Adrenal gland (tissue), 12 donors: ENCODE measurements around the gene PITX1. TPM values are rescaled to one million over a fixed set of nuclear protein-coding genes. Genes with fewer than 3 reads are reported as not detected.

Experiments
- DNase-seq, 7 donors: peaks; one replicate each; pipeline ENCODE4 v3.0.0-alpha.2; 2019 to 2020
- H3K27ac ChIP-seq, 5 donors: fragments of 200-600 bp; sonication (generic) in 4 of 5; 1 replicate in 3 of 5; 2 replicates in 2 of 5; pipeline versions ENCODE4 v1.5.1 to v1.8.0; 2016 to 2020; ENCODE audit warnings: mild to moderate bottlenecking in 1 of 5
- H3K27me3 ChIP-seq: fragments of 200-600 bp; 2 replicates; pipeline ENCODE4 v1.8.0; 2021
- H3K36me3 ChIP-seq, 2 donors: fragments of 200-600 bp; replicated peaks in 1 of 2; 1 replicate in 1 of 2; 2 replicates in 1 of 2; pipeline versions ENCODE4 v1.5.1 to v1.8.0; 2018 to 2022
- H3K4me1 ChIP-seq, 2 donors: fragments of 200-600 bp; replicated peaks in 1 of 2; 1 replicate in 1 of 2; 2 replicates in 1 of 2; pipeline versions ENCODE4 v1.5.1 to v1.8.0; 2018 to 2021
- H3K4me3 ChIP-seq, 4 donors: fragments of 200-600 bp; sonication (generic) in 3 of 4; one replicate each; pipeline ENCODE4 v1.5.1; 2016 to 2018
- H3K9me3 ChIP-seq, 3 donors: fragments of 200-600 bp; sonication (generic) in 1 of 3; replicated peaks in 1 of 3; 1 replicate in 2 of 3; 2 replicates in 1 of 3; pipeline versions ENCODE4 v1.5.1 to v1.8.0; 2016 to 2021
- CTCF ChIP-seq, 6 experiments: fragments of 450-650 bp in 4 of 6; fragments of 200-600 bp in 2 of 6; sonication (generic) in 1 of 6; IDR thresholded peaks; 1 replicate in 5 of 6; 2 replicates in 1 of 6; pipeline versions ENCODE4 v1.5.1 to v1.8.0; 2016 to 2021; ENCODE audit warnings: antibody characterized with exemption in 6 of 6, mild to moderate bottlenecking in 2 of 6, moderate library complexity in 1 of 6
- POLR2A ChIP-seq, 2 donors: fragments of 450-650 bp; IDR thresholded peaks; one replicate each; pipeline ENCODE4 v1.6.1; 2017; ENCODE audit warnings: antibody characterized with exemption in 2 of 2, mild to moderate bottlenecking in 2 of 2, moderate library complexity in 1 of 2
- WGBS, 4 donors: extraction: QIAGEN DNeasy Blood & Tissue Kit in 2 of 4; methylation state at CpG; one replicate each; pipeline versions ENCODE4 v1.1.5 to v1.1.7; 2013 to 2017; 5-methylcytosine and 5-hydroxymethylcytosine counted together
- intact Hi-C, 2 donors: fragments of 100-400 bp; cut with DNase I; formaldehyde crosslinking; loops; one replicate each; pipeline versions ENCODE4 v1.14.1 to v1.15.0; 2022 to 2023
- polyA plus RNA-seq, 3 donors: library from polyadenylated mRNA; stranded (reverse); fragments of 200-250 nt in 2 of 3; fragments of 350-450 nt in 1 of 3; fragmentation: Illumina TruSeq in 1 of 3; extraction: RNeasy Lipid Tissue Mini Kit (QIAGEN cat#74804) in 1 of 3; gene quantifications; one replicate each; pipeline ENCODE4 v1.2.3, GENCODE V29; 2013 to 2014
- total RNA-seq, 9 donors: library from RNA; depleted of rRNA in 4 of 9; stranded (reverse); fragments of >200 nt in 4 of 9; fragments of 120-200 nt in 1 of 9; fragmentation: NEBNext Ultra II Directional in 1 of 9; extraction: Animal tissue kit (Norgen Biotek cat#: 25700) in 1 of 9; gene quantifications; one replicate each; pipeline versions ENCODE4 v1.1.0 to v1.2.4, GENCODE V29; 2013 to 2023
- donor health status: healthy with polysubstance abuse.
- donor health status: Bipolar disorder and iron deficiency.
- donor health status: DM: yes; HTN: yes; CAD: no.
- donor health status: DM: no; HTN: no; CAD: no.
- donor health status: DM: no; HTN: no; CAD: no.
- donor health status: DM: yes; HTN: yes; CAD: no.

The PITX1 gene
- total and polyA plus RNA-seq, 12 donors = 0.18 to 6.7 (median 0.71) TPM

GRCh38 chr5:135073761-135074345, 39.8 kb upstream of the PITX1 start:
- Histone ChIP-seq H3K9me3 (no peaks in the 10 kb centered on the region), H3K4me1 (peaks cover 0 to 6% of the 10 kb centered on the region in 2 donors), H3K36me3 (no peaks in the 10 kb centered on the region), H3K4me3 (no peak overlapping the region), H3K27me3 (no peaks in the 10 kb centered on the region), H3K27ac (no peak overlapping the region)
- WGBS, 4 donors = 44 to 51% (median 47%) methylated on average over 7 to 8 of the region's 8 CpGs
- no peak for DNase-seq
- TF ChIP-seq CTCF (IDR thresholded peaks at IDR 0.05) (no peak), POLR2A (IDR thresholded peaks at IDR 0.05) (no peak)
- intact Hi-C loops = no loop called here

DNA sequence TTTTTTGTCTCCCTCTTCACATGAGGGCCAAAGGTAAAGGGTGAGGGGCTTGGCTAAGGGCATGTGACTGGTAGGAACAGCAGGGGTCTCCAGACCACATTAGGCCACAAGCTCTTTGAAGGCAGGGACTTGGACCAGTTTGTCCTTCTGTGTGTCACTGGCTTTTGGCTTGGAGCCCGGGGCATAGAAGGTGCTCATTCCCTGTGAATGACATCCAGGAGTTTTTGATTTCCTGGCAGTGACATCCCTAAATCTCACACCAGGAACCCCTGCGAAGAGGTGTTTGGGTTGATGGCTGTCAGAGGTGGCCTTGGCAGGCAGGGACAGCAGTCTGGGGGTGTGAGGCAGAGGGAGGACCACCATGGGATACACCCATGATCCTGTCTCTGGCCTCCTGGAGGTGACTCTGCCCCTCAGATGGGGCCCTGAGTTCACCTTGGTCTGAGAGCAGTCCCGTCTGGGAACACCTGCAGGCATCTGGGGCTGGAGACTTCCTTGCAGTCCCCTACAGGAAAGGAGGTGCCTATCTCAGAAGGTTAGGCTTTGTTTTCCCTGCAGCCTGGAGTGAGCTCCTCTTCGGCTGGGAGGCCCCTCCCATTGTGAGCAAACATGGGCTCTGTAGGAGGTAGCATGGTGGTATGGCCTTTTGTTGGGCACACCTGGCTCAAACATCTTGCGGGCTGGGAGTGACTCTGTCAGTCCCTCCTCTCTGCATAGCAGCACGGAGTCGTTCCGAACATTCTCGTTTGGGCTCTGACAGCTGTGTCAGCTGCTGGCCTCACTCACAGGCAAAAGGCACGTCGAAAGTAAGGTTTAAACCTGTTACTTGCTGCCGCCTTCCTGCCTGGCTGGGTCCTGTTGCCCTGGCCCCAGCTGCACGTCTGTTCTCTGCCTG, 38.6 kb upstream of the PITX1 start:
- H3K4me1 ChIP-seq = peaks cover 0 to 6% of the 10 kb centered on the region in 2 donors
- H3K27me3 ChIP-seq = no peaks in the 10 kb centered on the region
- no peak overlapping the region for H3K27ac ChIP-seq
- H3K36me3 ChIP-seq = no peaks in the 10 kb centered on the region
- WGBS, 4 donors = 71 to 86% (median 79%) methylated on average over 9 to 13 of the region's 13 CpGs
- H3K4me3 ChIP-seq = no peak overlapping the region
- no peak for DNase-seq
- H3K9me3 ChIP-seq = no peaks in the 10 kb centered on the region
- intact Hi-C loops = no loop called here
- TF ChIP-seq POLR2A (IDR thresholded peaks at IDR 0.05) = no peak
- TF ChIP-seq CTCF (IDR thresholded peaks at IDR 0.05) = no peak

DNA sequence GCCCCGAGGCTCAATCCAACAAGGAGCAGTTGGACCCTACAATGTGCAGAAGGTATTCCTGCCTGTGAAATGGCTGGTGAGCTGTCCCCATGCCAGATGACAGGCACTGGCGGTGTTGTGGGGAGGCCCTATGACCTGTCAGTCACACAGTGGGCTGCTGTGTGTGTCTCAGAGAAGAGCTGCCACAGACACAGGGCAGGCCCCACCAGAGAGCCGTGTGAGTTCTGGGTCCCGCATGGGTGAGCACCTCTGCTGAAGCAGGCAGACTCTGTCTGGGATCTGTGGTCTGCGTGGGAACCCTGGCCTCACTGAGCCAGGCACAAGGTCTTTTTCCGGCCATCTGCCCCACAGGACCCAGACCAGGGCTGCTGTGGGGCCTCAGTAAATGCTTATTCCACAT, 37.3 kb upstream of the PITX1 start:
- Histone ChIP-seq H3K4me1 (peaks cover 0 to 6% of the 10 kb centered on the region in 2 donors), H3K27me3 (no peaks in the 10 kb centered on the region), H3K27ac (no peak overlapping the region), H3K4me3 (no peak overlapping the region), H3K36me3 (no peaks in the 10 kb centered on the region), H3K9me3 (no peaks in the 10 kb centered on the region)
- intact Hi-C loops = no loop called here
- TF ChIP-seq CTCF (IDR thresholded peaks at IDR 0.05) = no peak
- TF ChIP-seq POLR2A (IDR thresholded peaks at IDR 0.05) = no peak
- 83 to 97% (median 90%) methylated on average over 1 to 6 of the region's 6 CpGs for WGBS, 4 donors
- no peak for DNase-seq

DNA sequence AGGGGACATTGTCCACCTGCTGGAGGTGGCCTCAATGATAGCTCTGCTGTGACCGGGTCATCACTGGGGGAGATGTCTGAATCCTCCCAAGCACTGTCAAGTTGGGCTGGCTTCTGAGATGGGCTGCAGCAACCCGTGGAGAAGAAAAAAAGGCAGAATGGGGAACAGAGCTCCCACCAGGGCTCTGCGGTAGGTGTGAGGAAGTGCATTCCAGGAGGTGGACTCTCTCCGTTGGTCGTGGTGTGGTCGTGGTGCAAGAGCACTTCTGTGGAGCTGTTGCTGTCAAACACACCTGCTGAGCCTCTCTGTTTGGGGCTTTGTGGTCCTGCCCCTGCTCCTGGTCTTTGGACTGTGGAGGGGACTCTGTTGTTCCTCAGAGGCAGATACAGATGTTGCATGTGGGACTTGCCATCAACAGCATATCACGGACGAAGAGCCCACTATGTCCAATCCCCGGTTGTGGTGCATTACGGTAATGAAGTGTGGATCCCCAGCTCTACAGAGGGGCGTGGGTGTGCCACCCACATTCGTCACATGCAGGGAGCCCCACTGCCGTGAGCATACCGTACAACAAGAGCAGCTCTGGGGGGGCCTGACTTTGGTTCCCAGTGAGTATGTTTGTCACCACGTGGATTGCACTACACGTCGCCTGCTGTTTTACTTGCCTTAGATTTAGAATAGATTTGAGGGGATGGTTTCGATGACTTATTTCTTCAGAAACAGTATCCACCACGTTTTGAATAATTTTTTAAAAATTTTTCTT, 36.0 kb upstream of the PITX1 start:
- TF ChIP-seq CTCF (IDR thresholded peaks at IDR 0.05) (no peak), POLR2A (IDR thresholded peaks at IDR 0.05) (no peak)
- intact Hi-C loops = no loop called here

More for the DNA sequence above, 36.0 kb upstream of the PITX1 start:
- Histone ChIP-seq H3K27me3 (no peaks in the 10 kb centered on the region), H3K36me3 (no peaks in the 10 kb centered on the region), H3K4me3 (no peak overlapping the region), H3K4me1 (peaks cover 0 to 6% of the 10 kb centered on the region in 2 donors), H3K9me3 (no peaks in the 10 kb centered on the region), H3K27ac (no peak overlapping the region)
- 70 to 78% (median 74%) methylated on average over 17 to 19 of the region's 19 CpGs for WGBS, 4 donors
- no peak for DNase-seq
